Right forelimb (tissue), 1 donor: ENCODE measurements around the gene STARD5.
A peak's percentile ranks its signal among the peaks of the same experiment; 100 is the strongest.
"Not testable (repeated sequence)": the region's sequence is repeated elsewhere in the genome, so short reads cannot be mapped to it uniquely, and the experiment has no call there.

Experiments
- DNase-seq: peaks from one replicate; pipeline ENCODE4 v3.0.0-alpha.2; 2018

STARD5 gene

DNA sequence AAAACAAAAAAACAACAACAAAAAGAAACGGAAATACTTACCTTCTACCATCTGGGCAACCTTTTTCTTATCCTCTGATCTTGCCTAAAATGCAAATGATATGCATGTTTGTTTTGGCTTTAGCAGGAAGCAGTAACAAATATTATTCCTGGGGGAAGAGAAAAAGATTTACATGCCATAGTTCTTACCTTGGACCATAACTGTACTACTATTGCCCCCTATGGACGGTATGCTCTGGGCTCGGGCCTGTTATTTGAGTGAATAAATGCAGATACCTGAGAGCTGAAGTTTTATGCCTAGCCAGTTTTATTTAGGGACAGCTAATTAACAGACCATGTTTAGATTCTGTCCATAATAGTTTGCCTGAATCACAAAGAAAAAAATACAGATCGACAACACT lies 12.6 kb upstream of the STARD5 start:
- no peak for DNase-seq

DNA sequence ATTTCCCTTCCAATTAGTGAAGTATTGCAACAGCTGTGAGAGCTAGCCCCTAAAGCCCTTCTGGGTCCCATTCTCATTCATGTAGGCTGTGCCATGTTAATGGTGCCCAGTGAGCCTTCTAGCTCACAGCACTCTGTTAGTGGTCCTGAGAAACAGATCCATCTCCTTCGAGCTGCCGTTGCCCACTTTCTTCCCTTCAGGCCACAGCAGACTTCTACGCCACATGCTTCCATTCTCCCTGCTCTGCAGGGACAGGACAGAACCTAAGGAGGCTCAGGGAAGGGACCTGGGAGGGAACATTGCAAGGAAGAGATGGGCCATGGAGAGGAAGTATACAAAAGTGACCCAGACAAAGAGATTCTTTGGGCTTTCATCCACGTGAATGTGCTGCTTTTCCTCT lies 11.7 kb upstream of the STARD5 start:
- DNase-seq: no peak

DNA sequence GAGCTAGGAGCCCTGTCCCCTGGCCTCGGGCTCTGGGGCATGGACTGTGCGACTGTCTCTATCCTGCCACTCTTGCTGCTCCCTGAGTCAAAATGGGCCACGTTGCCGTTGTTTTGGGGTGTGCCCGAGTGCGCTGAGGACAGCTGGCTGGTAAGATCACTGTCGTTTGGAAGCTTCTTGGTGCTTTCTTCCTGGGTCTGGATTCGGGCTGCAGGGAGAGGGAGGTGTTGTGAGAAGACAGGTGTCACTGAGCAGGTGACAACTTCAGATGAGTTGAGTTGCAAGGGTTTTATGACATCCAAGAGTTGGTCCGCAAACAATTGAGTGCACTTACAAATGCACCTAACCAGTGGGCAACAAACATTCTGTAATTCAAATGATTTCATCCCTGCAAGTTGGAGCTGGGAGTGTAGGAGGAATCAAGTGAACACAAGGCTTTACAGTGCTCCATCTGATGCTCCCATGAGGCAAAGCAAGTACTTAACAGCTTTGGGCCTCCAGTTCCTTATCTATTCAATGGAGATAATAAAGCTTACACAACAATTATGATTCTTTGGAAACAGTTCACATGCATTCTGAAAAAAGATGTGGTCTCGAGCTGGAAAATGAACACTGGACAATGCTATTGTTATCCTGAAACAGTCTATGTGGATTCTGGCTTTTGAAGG lies 11.0 kb upstream of the STARD5 start:
- DNase-seq: no peak

DNA sequence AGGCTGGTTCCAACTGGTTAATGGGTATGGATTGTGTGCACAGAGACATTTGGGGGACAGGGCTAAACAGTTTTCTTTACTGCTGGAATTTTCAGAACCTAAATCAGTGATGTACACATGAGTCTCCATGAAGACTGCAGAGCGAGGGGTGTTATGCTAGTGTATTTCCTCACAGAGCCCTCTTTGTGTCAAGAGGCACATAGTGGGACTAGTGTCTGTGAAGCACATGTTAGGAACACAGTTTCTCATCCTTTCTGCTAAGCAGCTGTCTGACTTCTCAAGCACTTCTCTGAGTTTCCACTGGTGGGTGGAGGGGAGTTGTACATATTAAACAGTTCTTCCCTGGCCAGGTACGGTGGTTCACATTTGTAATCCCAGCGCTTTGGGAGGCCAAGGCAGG lies 9.4 kb upstream of the STARD5 start:
- DNase-seq: no peak

DNA sequence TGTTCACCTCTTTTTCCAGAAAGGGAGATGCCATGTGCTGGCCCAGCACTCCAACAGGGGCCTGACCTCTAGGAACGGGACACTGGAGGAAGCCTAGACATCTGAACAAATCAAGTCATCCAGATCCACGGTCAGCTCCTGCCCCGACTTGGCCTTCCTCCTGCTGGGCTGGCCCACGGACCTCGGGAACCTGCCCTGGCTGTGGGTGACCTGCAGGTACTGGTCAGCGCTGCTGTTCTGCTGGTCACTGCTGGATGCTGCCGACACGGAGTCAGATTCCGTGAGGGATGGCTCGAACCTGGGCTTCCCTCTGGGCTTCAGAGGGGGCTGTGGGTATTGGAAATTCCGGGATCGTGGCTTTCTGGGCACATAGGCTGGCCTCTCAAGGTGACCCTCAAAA lies 8.4 kb upstream of the STARD5 start:
- DNase-seq: no peak

DNA sequence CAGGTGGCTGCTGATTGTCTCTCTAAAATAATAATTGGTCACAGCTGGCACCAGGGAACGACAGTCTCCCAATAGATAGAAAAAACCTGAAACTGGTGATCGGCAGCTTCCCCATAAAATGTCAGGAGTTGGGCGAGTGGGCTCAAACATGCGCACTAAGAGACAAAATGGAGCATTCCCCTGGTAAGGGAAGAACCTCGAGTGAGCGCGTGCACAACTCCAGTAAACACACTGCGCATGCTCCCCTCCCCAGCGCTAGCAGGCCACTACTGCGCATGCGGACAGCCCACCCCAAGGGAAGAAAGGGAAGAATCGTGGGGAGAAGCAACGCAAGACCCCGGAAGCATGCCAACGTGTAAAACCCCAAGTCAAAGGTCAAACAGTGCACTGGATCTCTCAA lies 7.7 kb upstream of the STARD5 start:
- no peak for DNase-seq

DNA sequence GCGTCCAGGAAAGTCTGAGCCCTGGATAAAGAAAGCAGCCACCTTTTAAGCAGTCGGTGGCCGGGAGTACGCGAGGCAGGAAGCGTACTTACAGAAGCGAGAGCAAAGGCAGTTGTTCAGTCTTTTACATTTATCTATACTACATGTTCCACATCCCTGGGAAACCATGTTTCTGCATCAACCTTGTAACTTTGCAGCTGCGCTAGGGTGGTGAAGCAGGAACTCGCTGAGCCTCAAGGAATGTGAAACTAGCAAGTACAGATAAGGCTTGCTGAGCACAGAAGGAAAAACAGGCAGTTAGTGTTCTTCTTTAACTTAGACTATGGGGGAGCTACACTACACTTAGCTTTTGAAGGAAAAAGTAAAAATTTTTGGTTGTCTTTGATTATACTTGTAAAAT lies 7.2 kb upstream of the STARD5 start:
- not testable (repeated sequence) for DNase-seq

DNA sequence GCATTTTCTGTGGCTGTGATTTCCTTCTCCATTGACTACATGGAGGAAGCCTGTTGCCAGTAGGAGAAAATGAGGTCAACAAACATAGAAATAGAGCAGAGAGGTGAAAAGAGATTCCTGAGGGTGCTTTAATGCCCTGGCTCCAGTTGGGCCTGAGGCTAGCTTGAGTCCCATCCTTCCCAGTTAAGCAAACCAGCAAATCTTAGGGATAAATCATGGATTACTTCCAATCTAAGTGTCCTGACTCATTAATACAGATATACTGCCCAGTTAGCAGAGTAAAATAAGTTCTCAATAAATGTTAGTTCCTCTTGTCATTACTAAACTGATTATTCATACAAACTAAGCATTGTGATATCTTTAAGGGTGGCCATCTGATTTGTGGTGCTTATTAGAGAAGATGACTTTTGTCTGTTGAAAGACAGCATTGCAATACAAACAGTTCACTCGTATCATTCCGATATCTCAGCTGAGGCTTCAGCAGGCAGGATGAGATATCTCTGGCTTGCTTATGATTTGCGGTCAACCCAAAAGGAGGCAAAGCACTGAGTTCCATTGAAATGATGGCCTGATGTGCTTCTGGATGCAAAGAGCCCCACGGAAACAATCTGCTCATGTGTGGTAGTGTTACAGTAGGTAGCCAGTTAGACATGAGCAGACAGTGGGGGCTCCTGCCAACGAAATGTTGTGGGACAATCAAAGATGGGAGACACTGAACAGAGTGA lies 6.6 kb upstream of the STARD5 start:
- no peak for DNase-seq

DNA sequence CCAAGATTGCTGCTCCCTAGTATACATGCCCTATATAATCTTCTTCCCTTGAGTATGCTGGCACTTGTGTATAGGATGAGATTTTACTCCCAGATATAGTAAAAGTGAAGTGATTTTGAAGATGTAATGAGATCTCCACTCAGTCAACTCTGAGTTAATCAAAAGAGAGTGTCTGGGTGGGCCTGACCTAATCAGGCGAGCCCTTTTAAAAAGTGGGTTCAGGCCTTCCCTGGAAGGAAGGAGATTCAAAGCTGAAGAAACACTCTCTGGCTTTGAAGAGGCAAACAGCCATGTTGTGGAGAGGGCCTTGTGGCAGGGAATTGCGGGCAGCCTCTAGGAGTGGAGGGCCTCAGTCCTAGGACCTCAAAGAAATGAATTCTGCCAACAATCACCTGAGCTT lies 5.5 kb upstream of the STARD5 start:
- no peak for DNase-seq

DNA sequence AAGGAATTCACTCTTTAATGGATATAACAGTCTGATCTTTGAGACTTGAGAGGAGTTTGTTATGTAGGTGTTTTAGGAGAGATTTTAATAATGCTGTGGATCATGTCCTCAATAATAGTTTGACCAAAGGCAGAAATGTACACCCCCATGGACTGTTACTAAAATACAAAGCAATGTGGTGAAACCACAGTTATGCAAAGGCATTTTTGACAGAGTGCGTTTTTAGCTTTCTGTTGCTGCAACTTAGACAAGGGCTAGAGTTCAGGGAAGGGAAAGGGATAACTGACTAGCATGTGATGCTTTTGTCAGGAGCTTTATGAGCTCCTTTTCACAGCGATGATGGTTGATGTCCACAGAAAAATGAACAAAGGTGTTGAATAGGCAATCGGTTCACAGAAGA lies 3.6 kb upstream of the STARD5 start:
- DNase-seq: no peak

DNA sequence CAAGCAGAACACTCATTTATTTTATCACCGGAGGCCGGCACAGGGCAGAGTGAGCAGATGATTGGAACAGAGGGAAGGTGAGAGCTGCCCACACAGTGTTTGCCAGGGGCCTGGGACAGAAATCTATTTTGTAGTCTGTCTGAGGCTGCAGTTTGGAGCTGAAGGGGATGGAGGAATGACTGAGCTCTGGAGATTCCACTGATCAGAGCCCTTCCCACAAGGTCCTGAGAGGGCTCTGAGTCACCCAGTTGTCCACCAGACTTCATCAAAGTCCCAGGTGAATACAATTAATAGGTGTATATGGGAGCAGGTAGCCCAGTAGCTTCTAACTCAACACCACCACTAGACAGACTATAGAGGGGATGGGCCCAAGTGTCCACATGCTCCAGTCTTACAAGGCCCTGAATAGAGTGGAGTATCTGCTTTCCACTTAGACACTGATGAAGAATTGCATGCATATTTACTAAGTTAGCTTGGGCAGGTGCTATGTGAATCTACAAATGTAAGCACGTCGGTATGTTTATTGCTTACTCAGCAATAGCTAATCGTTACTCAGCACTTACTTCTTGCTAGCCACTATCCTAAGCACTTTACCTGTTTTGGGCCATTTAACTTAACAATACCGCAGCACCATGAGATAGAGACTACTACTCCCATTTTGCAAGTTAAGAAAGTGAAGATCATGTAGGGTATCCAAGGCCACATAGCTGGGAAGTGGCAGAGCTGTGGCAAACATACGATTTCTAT lies 2.7 kb upstream of the STARD5 start:
- DNase-seq: no peak

DNA sequence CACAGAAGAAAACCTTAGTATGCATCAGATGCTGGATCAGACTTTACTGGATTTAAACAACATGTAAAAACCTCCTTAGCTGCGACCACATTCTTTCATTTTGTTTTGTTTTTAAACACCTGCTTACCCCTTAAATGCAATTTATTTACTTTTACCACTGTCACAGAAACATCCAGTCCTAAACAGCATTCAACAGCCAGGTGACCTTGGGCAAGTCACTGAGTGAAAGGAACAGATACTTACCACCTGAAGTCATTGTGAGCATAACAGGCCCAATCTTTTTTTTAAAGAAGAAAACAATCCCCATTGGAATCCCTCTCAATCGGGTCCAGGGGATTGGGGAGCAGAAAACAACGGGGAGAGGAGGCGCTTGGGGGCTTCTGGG lies 390 bp downstream of the STARD5 start:
- DNase-seq: no peak

DNA sequence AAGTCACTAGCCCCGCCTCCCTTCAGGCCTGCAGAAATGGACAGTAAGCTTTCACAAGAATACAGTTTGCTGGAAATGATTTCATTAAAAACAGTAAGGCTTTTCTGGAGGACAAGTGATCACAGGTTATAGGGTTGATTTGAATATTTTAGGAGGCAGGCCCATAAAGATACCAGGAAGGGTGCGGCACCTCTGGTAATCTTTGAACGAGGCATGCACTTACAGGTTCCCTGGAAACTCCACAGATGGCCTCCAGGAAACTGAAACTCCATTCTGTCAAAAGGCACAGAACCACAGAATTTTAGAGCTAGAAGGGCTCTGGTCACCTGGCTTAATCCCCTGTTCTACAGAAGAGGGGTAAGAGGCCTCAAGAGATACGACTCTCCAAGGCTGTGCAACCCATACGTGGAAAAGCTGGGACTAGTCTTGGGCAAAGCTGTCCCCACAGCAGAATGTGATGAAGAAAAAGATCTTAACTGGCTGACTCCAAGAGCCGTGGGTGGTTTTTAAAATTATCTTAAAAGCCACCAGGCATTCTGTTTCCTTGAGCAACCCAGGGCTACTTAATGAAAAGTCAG lies 1.2 kb downstream of the STARD5 start:
- DNase-seq: peak; percentile 15

DNA sequence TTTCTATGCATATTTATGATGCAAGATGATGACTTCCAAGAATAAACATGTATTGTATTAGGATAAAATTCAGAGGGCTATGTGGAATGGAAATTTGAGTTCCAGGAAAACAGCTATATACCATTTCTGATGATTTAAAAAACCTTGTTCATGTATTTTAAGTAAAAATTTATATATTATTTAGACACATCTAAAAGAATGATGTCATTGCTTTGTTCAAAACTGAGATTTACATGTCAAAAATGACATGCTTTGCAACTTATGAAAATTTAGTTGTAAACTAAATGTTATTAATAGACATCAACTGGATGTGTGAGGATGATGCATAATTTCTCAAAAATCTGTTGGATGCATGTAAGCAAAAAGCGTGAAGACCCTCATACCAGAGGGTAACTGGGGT lies 2.3 kb downstream of the STARD5 start:
- no peak for DNase-seq

DNA sequence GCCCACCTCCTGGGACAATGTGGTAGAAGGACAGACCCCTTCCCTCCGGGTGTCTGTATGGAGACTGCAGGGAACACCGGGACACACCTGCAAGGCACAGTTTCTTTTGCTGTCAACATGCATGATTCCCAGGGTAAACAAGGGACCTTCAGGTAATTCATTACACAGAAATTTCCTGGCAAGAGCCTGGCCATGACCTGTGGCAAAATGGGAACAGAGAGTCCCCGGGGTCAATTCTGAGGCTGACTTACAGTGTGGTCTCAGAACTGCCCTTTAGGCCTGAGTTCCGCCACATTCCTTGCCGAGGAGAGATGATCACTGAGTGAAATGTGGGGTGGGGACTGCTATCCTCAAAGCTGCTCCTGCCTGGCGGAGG lies 6.3 kb downstream of the STARD5 start:
- no peak for DNase-seq

DNA sequence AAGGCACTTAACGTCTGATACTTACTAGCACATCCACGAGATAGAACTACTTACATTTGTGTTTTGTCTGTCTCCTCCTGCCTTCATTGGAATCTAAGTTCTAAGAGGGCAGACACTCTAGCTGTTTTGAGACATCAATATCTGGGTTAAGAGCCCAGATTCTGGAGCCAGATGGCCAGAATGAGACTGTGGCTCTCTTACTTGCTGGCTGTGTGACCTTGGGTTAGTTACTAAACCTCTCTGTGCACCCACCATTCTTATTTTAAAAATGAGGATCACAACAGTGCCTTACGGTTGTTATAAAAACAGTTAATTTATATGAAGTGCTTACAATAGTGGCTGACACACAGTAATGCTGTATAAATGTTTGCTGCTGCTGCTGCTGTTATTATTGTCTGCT lies 7.7 kb downstream of the STARD5 start:
- no peak for DNase-seq

DNA sequence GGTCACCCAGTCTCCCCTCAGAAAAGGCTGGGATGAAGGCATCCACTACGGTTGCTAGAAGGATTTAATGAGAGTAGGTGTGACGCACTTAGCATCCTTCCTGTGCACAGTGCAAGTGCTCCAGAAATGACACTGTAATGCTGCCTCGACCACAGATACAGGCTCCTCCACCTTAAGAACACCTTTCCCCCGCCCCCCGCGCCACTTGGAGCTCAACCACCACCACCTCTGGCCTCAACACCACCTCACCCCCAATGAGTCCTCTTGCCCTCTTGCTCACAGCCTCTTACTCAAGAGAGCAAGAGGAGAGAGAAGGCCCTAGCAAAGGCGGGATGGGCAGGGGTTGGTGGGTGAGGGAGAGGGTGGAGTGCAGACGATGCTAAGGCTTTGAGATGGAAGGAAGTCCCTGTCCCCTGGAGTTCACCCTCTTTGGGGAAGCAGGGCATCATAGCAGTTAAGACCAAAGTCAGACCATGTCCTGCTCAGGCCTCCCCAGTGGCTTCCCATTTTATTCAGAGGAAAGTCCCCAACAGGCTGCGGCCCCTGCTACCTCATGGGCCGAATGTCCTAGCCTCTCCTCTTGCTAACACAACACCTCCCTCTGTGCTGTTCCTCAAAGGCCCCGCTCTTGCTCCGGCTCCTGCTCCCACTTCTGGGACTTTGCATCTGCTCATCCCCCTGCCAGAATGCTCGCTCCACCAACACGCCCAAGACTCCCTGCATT lies 8.3 kb downstream of the STARD5 start:
- DNase-seq: peak; percentile 29

DNA sequence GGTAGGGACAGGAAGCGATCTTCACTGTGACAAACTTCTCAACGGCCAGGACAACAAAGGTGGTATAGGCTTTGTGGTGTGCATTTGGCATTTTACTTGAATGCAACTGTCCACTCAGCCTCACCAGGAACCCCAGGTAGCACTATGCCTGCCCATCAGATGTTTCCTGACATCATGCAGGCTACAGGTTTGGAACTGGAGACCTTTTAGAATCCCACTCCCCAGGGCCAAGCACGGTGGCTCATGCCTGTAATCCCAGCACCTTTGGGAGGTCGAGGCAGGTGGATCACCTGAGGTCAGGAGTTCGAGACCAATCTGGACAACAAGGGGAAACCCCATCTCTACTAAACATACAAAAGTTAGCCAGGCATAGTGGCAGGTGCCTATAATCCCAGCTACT lies 9.6 kb downstream of the STARD5 start:
- no peak for DNase-seq

DNA sequence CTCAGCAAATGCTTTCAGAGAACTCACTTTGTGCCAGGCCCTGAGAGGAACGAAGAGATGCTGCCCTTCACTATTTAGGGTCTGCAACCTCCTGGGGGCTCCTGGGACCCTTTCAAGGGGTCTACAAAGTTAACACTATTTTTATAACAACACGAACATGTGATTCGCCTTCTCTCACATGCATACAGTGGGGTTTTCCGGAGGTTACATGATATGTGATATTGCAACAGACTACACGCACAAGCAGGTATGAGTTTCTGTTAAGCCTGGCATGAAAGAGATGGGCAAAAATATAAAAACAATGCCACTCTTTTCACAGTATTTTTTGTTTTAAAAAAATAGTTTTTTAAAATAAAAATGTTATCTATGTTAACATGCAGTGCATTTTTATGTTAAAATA lies 10.3 kb downstream of the STARD5 start:
- DNase-seq: no peak

DNA sequence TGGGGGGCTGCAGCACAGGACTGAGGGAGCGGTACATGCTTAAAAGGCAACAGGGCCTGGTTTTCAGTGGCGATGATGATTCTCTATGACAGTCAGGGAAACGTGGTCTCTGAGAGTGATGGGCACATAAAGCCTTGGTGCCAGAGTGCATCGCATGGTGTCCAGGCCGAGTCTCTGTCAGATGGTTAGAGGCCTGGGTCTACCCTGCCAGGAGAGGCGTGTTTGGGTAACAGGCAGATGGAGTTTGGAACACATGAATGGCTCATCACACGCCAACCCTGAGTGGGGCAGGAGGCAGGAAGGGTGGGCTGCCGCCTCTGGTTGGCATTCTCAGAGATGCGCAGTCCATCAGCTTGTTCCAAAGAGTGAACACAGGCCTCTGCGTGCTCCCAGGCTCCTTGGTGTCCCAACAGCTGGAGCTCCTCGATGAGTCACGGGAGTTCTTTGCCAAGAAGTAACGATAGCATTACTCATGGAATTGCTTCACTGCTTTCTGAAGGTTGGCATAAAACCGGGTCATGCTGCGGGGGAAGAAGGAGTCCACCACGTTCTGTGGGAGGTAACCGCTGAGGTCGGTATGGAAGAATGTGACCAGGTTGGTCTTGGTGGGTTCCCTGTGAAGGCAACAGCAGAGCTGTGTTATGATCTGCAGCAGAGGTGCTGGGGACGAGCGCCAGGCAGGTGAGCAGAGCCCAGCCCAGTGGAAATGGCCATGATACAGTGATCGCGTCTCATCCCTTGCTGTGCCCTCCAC lies 11.0 kb downstream of the STARD5 start:
- DNase-seq: no peak

DNA sequence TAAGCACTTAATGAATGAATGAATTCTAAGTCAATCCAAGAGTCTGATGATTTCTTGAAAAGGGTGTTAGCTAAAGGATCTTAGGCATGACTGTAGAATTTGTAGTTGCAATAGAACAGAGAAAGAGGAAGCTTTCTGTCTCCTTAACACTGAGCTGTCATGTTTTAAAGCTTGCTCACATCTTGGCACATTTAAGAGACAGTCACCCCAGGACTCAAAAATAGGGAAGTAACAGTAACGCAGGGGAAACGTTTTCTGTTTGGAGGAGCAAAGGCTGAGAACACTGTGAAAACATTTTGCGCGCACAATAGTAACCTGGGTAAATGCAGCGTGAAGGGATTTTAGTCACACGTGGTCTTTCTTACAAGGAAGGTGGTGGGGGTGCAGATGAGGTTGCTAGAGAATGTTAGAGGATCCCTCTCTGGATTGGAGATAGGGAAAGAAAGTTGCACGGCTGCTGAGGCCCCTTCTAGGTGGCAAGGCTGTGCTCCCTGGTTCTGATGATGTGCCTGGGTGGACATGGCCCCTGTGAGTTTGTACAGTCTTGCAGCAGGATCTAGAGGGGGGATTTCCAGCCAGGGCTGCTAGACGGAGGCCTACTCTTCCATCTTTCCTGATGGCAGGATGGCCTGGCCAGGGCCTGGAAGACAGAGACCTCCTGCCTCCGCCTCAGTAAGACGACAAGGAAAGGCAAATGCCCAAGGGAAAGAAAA lies 12.0 kb downstream of the STARD5 start:
- DNase-seq: no peak

DNA sequence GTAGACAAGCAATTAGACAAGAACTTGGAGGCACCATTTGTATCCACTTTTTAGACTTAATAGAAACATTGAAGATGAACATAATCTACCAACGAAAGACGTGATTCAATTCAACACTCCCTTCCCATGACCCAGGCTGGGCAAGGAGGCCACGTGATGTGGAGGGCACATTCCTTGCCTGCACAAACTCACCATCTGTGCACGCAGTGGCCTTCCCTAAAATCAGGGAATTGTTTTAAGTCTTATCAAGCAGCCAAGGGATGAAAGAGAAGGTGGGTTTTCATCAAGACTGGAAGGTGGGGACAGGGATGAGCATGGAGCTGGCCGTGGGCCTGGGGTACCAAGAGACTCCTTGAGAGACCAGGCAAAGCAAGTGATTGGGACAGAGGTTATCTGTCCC lies 13.5 kb downstream of the STARD5 start:
- DNase-seq: no peak
